RWPE2 (cell line): ENCODE results near the gene ADPRH.

Source experiments
- ATAC-seq: fragments of 200-7000 bp; cut with Tn5 transposase; 3 replicates; pipeline ENCODE4 v1.9.1; 2021; ENCODE audit warnings: low read depth
- DNase-seq: peaks from one replicate; pipeline ENCODE4 v3.0.0-alpha.2; 2020; ENCODE audit warnings: low spot score
- H3K27ac ChIP-seq: fragments of 450-650 bp; 2 replicates; pipeline ENCODE4 v1.5.1; 2017; ENCODE audit warnings: mild to moderate bottlenecking; ENCODE audit not compliant: poor library complexity, severe bottlenecking
- H3K27me3 ChIP-seq: fragments of 250-450 bp; sonication (Bioruptor Pico); 2 replicates; pipeline ENCODE4 v1.5.1; 2021; ENCODE audit warnings: mild to moderate bottlenecking, moderate library complexity; ENCODE audit not compliant: insufficient read depth, poor library complexity, severe bottlenecking
- H3K36me3 ChIP-seq: fragments of 250-450 bp; sonication (Bioruptor Pico); 2 replicates; pipeline ENCODE4 v1.5.1; 2020; ENCODE audit warnings: low read depth, mild to moderate bottlenecking, moderate library complexity
- H3K4me1 ChIP-seq: fragments of 250-450 bp; sonication (Bioruptor Pico); 2 replicates; pipeline ENCODE4 v1.5.1; 2021; ENCODE audit warnings: mild to moderate bottlenecking, moderate library complexity; ENCODE audit not compliant: insufficient read depth, poor library complexity, severe bottlenecking
- H3K4me3 ChIP-seq: fragments of 250-450 bp; sonication (Bioruptor Pico); 2 replicates; pipeline ENCODE4 v1.5.1; 2021; ENCODE audit warnings: mild to moderate bottlenecking, moderate library complexity; ENCODE audit not compliant: severe bottlenecking
- H3K9me3 ChIP-seq: fragments of 250-450 bp; sonication (Bioruptor Pico); 2 replicates; pipeline ENCODE4 v1.5.1; 2021; ENCODE audit warnings: mild to moderate bottlenecking, moderate library complexity; ENCODE audit not compliant: severe bottlenecking
- CTCF ChIP-seq: fragments of 450-650 bp; IDR thresholded peaks from one replicate; pipeline ENCODE4 v1.5.1; 2017; ENCODE audit warnings: mild to moderate bottlenecking, moderate library complexity; ENCODE audit not compliant: poor library complexity, severe bottlenecking

Gene ADPRH

GRCh38 chr3:119569156-119569555, 10.1 kb upstream of the ADPRH start:
- H3K27me3 ChIP-seq, result no peaks in the 10 kb centered on the region
- no peak overlapping the region for H3K27ac ChIP-seq
- TF ChIP-seq CTCF, result no peak
- no peak for DNase-seq
- H3K4me1 ChIP-seq, result no peaks in the 10 kb centered on the region
- no peak for ATAC-seq
- no peaks in the 10 kb centered on the region for H3K9me3 ChIP-seq
- no peak overlapping the region for H3K4me3 ChIP-seq
- no peaks in the 10 kb centered on the region for H3K36me3 ChIP-seq

- ATAC-seq, result no peak
- no peaks in the 10 kb centered on the region for H3K9me3 ChIP-seq
- H3K27me3 ChIP-seq, result no peaks in the 10 kb centered on the region
- H3K4me3 ChIP-seq, result no peak overlapping the region
- no peak for TF ChIP-seq CTCF
- no peak for DNase-seq
- H3K36me3 ChIP-seq, result no peaks in the 10 kb centered on the region
- H3K4me1 ChIP-seq, result no peaks in the 10 kb centered on the region
- no peak overlapping the region for H3K27ac ChIP-seq
Measured at GRCh38 chr3:119570229-119570628, 9.1 kb upstream of the ADPRH start.

GRCh38 chr3:119571230-119571629, 8.1 kb upstream of the ADPRH start:
- no peak for ATAC-seq
- Histone ChIP-seq H3K9me3 (no peaks in the 10 kb centered on the region), H3K27me3 (no peaks in the 10 kb centered on the region), H3K4me1 (no peaks in the 10 kb centered on the region), H3K4me3 (no peak overlapping the region), H3K36me3 (no peaks in the 10 kb centered on the region), H3K27ac (no peak overlapping the region)
- no peak for TF ChIP-seq CTCF
- DNase-seq, result no peak

GRCh38 chr3:119571688-119572087, 7.6 kb upstream of the ADPRH start:
- Histone ChIP-seq H3K36me3 (no peaks in the 10 kb centered on the region), H3K4me1 (no peaks in the 10 kb centered on the region), H3K4me3 (no peak overlapping the region), H3K27ac (no peak overlapping the region), H3K9me3 (no peaks in the 10 kb centered on the region), H3K27me3 (no peaks in the 10 kb centered on the region)
- no peak for DNase-seq
- no peak for ATAC-seq
- TF ChIP-seq CTCF, result no peak

GRCh38 chr3:119575507-119575906, 3.8 kb upstream of the ADPRH start:
- ATAC-seq, result no peak
- H3K4me3 ChIP-seq, result no peak overlapping the region
- no peak for TF ChIP-seq CTCF
- H3K27ac ChIP-seq, result no peak overlapping the region
- H3K27me3 ChIP-seq, result no peaks in the 10 kb centered on the region
- no peaks in the 10 kb centered on the region for H3K36me3 ChIP-seq
- H3K9me3 ChIP-seq, result no peaks in the 10 kb centered on the region
- DNase-seq, result no peak
- H3K4me1 ChIP-seq, result peaks cover 7% of the 10 kb centered on the region
